ENCODE measurements around the gene ADGRL1.
A peak's percentile ranks its signal among the peaks of the same experiment; 100 is the strongest.

The ADGRL1 gene

GRCh38 chr19:14112051-14112808, 93.7 kb downstream of the ADGRL1 start:
- DNase-seq (ENCODE audit: low spot score), result peak; percentile 62

GRCh38 chr19:14111486-14111885, 94.5 kb downstream of the ADGRL1 start:
- no peak for DNase-seq (ENCODE audit: low spot score)

- no peak for DNase-seq (ENCODE audit: low spot score)
Measured at GRCh38 chr19:14110650-14111049, 95.3 kb downstream of the ADGRL1 start.

GRCh38 chr19:14107581-14108461, 98.1 kb downstream of the ADGRL1 start:
- DNase-seq (ENCODE audit: low spot score), result peak; percentile 54

GRCh38 chr19:14106840-14107239, 99.1 kb downstream of the ADGRL1 start:
- no peak for DNase-seq (ENCODE audit: low spot score)

GRCh38 chr19:14105680-14106079, 100.3 kb downstream of the ADGRL1 start:
- no peak for DNase-seq (ENCODE audit: low spot score)

- DNase-seq (ENCODE audit: low spot score), result no peak
Measured at GRCh38 chr19:14103310-14103709, 102.7 kb downstream of the ADGRL1 start.

GRCh38 chr19:14102756-14103155, 103.2 kb downstream of the ADGRL1 start:
- no peak for DNase-seq (ENCODE audit: low spot score)

GRCh38 chr19:14102102-14102696, 103.8 kb downstream of the ADGRL1 start:
- DNase-seq (ENCODE audit: low spot score), result no peak

GRCh38 chr19:14101003-14101545, 104.9 kb downstream of the ADGRL1 start:
- DNase-seq (ENCODE audit: low spot score), result no peak

Data from hepatic stellate cell (primary cell).